Activated effector memory CD4-positive, alpha-beta T cell treated with Interleukin-2 at 50 U/mL for 16 hours (primary cell): ENCODE measurements around the gene TRIM26.
"Not testable (repeated sequence)": the region's sequence is repeated elsewhere in the genome, so short reads cannot be mapped to it uniquely, and the experiment has no call there.

Source experiments
- DNase-seq: peaks from one replicate; pipeline ENCODE4 v3.0.0-alpha.2; 2020

The TRIM26 gene

DNA sequence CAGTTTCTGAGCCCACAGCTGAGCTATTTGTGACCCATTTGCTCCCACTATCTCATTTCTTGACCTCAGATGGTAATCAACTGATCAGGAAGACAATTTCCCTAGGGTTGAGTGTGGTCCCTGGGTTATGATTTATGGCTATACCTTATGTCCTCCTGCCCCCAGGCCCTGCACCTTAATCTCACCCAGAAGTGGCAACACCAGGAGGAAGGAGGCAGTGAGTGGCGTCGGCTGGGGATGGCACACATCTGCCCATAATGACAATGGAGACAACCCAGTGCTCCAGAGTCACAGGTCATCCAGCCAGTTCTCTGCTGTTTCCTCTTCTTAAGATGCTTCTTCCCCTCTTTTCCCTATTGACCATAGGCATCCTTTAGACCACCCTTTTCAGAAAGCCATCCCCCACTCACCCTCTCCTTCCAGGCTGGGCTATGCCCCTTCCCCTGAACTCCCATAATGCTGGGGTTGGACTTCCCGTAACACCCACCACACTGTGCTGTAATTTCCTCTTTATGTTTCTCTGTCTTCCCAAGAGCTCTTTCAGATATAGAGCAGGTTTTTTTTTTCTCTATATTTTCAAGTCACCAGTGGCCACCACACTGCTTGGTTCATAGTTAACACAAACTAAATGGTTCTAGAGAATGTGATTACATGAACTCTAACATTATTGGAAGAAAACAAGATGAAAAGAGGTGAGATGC, 60.1 kb downstream of the TRIM26 start:
- DNase-seq = no peak

- no peak for DNase-seq
Measured at GRCh38 chr6:30152016-30152673, 61.1 kb downstream of the TRIM26 start.

GRCh38 chr6:30151580-30151979, 61.6 kb downstream of the TRIM26 start:
- DNase-seq = no peak

DNA sequence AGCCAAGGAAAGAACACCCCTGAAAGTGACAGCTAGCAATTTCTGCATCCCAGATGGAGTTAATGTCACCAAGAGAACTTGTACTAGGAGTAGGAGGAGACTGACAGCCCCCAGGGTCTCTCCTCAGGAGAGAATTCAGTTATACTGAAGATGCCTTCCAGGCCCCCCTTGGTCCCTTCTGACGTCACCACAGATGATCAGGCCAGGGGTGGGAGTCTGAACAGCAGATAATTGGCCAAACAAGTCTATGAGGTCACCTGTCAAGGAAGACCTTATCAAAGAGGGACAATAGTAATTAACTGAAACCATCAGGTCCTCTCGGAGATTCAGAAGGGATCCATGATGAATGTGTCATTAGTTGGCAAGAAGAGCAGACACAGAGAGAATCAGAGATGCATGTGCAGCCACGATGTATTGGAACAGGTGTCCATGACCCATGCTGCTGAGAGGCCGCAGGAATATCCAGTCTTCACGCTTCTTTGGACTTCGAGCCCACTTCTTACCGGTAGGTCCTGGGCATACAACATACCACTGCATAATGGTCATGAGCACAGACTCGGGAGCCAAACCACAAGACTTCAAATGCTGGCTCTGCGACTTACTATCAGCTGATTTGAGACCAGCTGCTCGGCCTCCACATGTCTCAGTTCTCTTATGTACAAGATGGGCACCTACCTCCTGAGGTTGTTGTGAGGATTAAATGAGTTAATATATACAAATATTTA, 62.4 kb downstream of the TRIM26 start:
- DNase-seq = no peak

- DNase-seq = no peak
Measured at GRCh38 chr6:30149858-30150550, 63.2 kb downstream of the TRIM26 start.

DNA sequence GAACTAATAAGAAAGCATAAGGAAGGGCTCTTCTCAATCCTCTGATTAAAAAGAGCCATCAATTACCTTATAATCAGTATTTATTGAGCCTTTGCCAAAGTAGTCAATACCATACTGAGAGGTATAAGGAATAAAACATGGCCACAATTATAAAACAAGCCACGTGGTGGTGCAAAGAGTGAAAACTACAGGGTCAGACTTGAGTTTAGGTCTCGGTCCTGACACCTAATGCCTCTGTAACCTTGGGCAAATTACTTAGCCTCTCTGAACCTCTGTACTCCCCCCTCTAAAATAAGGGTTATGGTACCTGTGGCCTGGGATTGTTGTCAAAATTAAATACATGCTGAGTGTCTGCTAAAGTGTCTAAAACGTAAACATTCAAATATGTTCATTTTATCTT, 64.0 kb downstream of the TRIM26 start:
- DNase-seq = no peak

DNA sequence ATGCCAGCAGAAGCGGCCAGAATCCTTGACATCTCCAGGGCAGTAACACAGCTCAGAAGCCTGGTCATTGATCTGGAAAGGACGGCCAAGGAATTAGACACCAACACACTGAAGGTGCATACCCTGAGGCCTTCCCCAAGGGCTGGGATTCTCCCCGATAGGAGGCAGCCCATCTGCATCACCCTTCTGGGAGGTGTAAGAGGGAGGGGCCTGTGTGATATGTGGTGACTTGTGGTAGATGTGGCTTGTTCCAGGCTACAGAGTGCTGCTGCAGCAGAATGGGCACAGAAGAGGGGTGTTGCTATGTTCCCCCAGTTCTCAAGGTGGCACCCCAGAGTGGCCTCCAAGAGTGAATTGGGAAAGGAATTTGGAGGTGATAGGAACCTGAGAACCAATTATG, 66.1 kb downstream of the TRIM26 start:
- no peak for DNase-seq

GRCh38 chr6:30145818-30146217, 67.4 kb downstream of the TRIM26 start:
- DNase-seq = no peak

DNA sequence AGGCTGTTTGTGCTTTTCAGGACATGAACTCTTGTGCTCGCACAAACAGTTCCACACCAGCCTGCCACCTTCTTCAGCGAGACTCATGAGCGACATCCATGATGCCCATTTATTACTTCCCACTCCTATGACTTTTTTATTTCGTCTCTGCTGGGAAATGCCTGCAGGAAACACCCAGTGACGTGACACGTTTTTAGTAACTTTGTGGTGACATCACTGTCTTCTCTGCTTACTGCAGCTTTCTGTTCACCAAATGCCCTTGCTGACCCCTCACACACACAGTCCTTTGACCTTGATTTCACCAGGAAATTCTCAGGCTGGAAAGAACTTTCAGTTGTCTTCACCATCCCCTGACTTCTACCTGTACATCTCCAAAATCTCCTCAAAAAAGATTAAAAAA, 68.4 kb downstream of the TRIM26 start:
- DNase-seq = no peak

GRCh38 chr6:30143780-30144179, 69.4 kb downstream of the TRIM26 start:
- DNase-seq = no peak

DNA sequence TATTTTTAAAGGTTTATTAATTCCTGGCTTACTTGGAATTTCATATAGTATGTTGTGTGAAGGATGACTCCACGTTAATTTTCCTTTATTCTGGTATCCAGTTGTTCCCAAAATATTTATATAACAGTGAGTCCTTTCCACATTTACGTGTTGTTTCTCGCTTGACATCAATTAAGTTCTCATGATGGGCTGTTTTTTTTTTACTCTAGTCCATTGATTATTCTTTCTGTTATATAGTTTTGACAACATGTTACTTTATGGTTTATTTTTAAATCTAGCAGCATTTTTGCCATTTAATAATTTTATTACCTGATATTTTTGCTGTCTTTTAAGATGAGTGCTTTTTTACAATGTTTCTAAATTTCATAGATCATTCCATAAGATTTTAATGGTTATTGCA, 70.5 kb downstream of the TRIM26 start:
- no peak for DNase-seq

- DNase-seq = not testable (repeated sequence)
Measured at GRCh38 chr6:30140240-30140639, 73.0 kb downstream of the TRIM26 start.

- no peak for DNase-seq
Measured at GRCh38 chr6:30136570-30137286, 76.5 kb downstream of the TRIM26 start.

- no peak for DNase-seq
Measured at GRCh38 chr6:30135757-30136156, 77.4 kb downstream of the TRIM26 start, which contains the start of gene TRIM40. TSS of gene TRIM40 (plus strand) at chr6:30136140. CDS start at chr6:30137037, 897 bp downstream.

DNA sequence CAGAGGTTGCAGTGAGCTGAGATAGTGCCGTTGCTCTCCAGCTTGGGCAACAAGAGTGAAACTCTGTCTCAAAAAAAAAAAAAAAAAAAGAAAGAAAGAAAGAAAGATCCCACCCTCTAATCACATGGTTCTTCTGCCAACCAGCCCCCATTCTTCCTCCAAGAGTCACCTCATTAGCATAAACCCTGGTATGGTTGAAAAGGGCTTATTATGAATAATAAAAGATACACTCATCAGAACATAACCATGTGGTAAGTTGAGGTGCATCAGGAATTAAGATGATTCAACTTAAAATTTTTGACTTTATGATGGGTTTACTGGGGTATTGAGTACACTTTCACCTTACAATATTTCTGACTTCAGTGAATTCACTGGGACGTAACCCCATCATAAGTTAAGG, 78.1 kb downstream of the TRIM26 start:
- no peak for DNase-seq
